ENCODE results near the gene FUBP3.

GRCh38 chr9:130556396-130557076 lies 22.8 kb upstream of the FUBP3 start:
- no peak for TF ChIP-seq CTCF (IDR thresholded peaks at IDR 0.05; ENCODE audit: low read depth, low read length, poor library complexity, severe bottlenecking)
- no peak for TF ChIP-seq EZH2phosphoT487 (IDR thresholded peaks at IDR 0.05; ENCODE audit: borderline replicate concordance, low read length)

Measured in DOHH2 (cell line).